ENCODE results near the gene PIK3R5. TPM values are rescaled to one million over a fixed set of nuclear protein-coding genes. Genes with fewer than 3 reads are reported as not detected.
"Not testable (repeated sequence)": the region's sequence is repeated elsewhere in the genome, so short reads cannot be mapped to it uniquely, and the experiment has no call there.

Gene PIK3R5
- total and polyA plus RNA-seq, 11 donors: 1.4 to 21.6 (median 2.4) TPM

GRCh38 chr17:8985054-8985701 is 19.7 kb upstream of the PIK3R5 start:
- Histone ChIP-seq H3K4me1 (peaks cover 0 to 19% (median 0%) of the 10 kb centered on the region in 12 donors), H3K9me3 (peaks cover 0 to 8% (median 0%) of the 10 kb centered on the region in 12 donors), H3K27me3 (peaks cover 0 to 3% (median 0%) of the 10 kb centered on the region in 9 donors), H3K27ac (peak overlapping the region in 1 of 12 donors; percentile 4), H3K36me3 (no peaks in the 10 kb centered on the region), H3K4me3 (no peak overlapping the region)
- no peak for TF ChIP-seq POLR2A (IDR thresholded peaks at IDR 0.05)
- no peak for TF ChIP-seq CTCF (IDR thresholded peaks at IDR 0.05)
- WGBS, 4 donors: 82 to 86% (median 85%) methylated on average over 4 of the region's 4 CpGs
- DNase-seq (no peak), ATAC-seq (no peak)
- intact Hi-C loops (cut with DNase I): no loop called here

- intact Hi-C loops (cut with DNase I); DNase-seq; H3K27ac ChIP-seq; H3K27me3 ChIP-seq; H3K9me3 ChIP-seq; H3K36me3 ChIP-seq; ATAC-seq; H3K4me3 ChIP-seq: not testable (repeated sequence)
- peaks cover 0 to 19% (median 0%) of the 10 kb centered on the region in 12 donors for H3K4me1 ChIP-seq
- 91 to 94% (median 94%) methylated on average over 5 of the region's 5 CpGs for WGBS, 4 donors
Observed at GRCh38 chr17:8984225-8984624, 18.7 kb upstream of the PIK3R5 start.

- Histone ChIP-seq H3K4me1 (peaks cover 0 to 19% (median 0%) of the 10 kb centered on the region in 12 donors), H3K4me3 (no peak overlapping the region), H3K27ac (no peak overlapping the region), H3K36me3 (no peaks in the 10 kb centered on the region), H3K27me3 (peaks cover 0 to 7% (median 0%) of the 10 kb centered on the region in 9 donors), H3K9me3 (peaks cover 0 to 8% (median 0%) of the 10 kb centered on the region in 12 donors)
- WGBS, 4 donors: 87 to 93% (median 90%) methylated on average over 2 of the region's 2 CpGs
- intact Hi-C loops (cut with DNase I): no loop called here
- TF ChIP-seq CTCF (IDR thresholded peaks at IDR 0.05) (no peak), POLR2A (IDR thresholded peaks at IDR 0.05) (no peak)
- DNase-seq (no peak), ATAC-seq (no peak)
Observed at GRCh38 chr17:8981443-8981842, 15.9 kb upstream of the PIK3R5 start.

- Histone ChIP-seq H3K4me3 (no peak overlapping the region), H3K36me3 (no peaks in the 10 kb centered on the region), H3K9me3 (no peaks in the 10 kb centered on the region), H3K27me3 (peaks cover 0 to 7% (median 0%) of the 10 kb centered on the region in 9 donors), H3K4me1 (peaks cover 0 to 3% (median 0%) of the 10 kb centered on the region in 12 donors), H3K27ac (no peak overlapping the region)
- intact Hi-C loops (cut with DNase I): no loop called here
- TF ChIP-seq POLR2A (IDR thresholded peaks at IDR 0.05) (no peak), CTCF (IDR thresholded peaks at IDR 0.05) (no peak)
- no peak for DNase-seq
- ATAC-seq: no peak
Observed at GRCh38 chr17:8979715-8980114, 14.2 kb upstream of the PIK3R5 start.

- DNase-seq (no peak), ATAC-seq (no peak)
- Histone ChIP-seq H3K9me3 (peaks cover 0 to 8% (median 0%) of the 10 kb centered on the region in 12 donors), H3K4me1 (no peaks in the 10 kb centered on the region), H3K27me3 (peaks cover 0 to 7% (median 0%) of the 10 kb centered on the region in 9 donors), H3K27ac (no peak overlapping the region), H3K36me3 (no peaks in the 10 kb centered on the region), H3K4me3 (no peak overlapping the region)
- TF ChIP-seq POLR2A (IDR thresholded peaks at IDR 0.05) (no peak), CTCF (IDR thresholded peaks at IDR 0.05) (no peak)
- intact Hi-C loops (cut with DNase I): no loop called here
- WGBS, 4 donors: 93 to 97% (median 96%) methylated on average over 1 of the region's 1 CpG
Observed at GRCh38 chr17:8976638-8977037, 11.1 kb upstream of the PIK3R5 start.

All from heart left ventricle (tissue), 16 donors.